HG02970 (cell line): ENCODE data around the gene SLC1A1.

ENCODE experiments used
- ATAC-seq: cut with Tn5 transposase; IDR thresholded peaks from one replicate; pipeline ENCODE4 v1.9.1; 2021; ENCODE audit warnings: mild to moderate bottlenecking, moderate library complexity, moderate number of reproducible peaks; ENCODE audit not compliant: unreplicated experiment, low FRiP score

Gene SLC1A1

DNA sequence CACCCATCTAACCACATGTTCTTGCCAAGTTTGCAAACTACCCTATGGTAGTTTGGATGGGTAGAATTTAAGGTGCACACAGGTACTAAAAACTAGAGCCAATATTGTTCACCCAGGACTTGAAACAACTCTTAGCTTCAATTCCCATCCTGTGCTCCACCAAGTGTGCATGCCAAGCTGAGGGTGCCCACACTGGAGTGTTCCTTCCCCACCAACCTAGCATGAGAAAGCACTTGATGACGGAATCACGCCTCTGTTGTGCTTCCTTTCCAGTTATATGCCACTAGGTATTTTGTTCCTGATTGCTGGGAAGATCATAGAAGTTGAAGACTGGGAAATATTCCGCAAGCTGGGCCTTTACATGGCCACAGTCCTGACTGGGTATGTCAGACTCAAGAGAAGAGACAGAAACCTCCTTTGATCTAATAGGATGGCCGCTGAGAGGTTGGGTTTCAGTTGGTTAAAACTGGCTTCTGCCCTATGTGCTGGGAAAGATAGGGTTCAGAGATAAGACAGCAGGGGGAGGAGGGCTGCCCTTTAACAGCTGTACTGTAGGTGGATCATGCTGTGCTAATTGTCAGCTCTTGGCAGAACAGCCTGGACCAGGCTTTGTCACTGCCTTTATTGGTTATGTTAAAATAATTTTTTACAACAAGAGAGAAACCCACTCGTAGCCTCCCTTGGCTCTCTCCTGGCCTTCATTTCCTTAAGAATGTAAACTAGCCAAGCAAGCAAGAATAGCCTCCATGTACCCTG is 83.5 kb downstream of the SLC1A1 start:
- no peak for ATAC-seq

DNA sequence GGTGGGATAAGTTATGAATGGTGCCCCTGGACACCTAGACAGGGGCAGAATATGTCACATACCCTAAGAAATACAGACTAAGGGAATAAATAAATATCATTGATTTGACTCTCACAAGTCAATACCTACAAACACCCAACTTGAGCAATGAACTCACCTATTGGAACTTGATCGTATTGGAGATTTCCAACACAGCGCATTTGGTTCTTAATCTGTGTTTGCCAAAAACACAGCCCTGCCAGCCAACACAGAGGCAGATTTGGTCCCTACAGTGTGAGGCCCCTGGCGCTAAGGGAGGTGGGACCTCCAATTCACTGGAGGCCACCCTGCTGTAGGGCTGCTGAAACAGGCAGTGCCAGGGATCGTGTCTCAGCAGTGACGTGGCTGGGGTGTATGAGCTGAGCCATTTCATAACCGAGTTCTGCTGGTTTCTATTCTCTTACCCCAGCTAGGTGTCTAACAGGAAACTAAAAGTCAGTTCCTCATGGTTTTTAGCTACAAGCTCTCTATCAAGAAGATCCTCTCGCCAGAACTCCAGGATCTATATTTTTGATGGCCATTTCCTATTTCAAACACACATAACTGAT is 84.5 kb downstream of the SLC1A1 start:
- ATAC-seq = no peak

DNA sequence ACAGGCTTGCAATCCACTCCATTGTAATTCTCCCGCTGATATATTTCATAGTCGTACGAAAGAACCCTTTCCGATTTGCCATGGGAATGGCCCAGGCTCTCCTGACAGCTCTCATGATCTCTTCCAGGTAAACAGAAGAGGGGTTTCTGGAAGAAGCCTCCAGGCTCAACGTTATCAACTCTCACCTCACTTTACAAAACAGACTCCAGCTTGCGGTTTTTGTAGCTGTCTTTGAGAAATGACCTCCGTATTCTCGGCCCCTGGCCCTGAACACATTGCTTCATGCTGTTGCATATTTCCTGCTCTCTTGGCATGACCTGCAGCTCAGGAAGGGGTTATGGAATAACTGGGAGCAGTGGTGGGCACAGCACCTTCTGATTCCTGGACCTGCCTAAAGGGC is 85.7 kb downstream of the SLC1A1 start:
- no peak for ATAC-seq

DNA sequence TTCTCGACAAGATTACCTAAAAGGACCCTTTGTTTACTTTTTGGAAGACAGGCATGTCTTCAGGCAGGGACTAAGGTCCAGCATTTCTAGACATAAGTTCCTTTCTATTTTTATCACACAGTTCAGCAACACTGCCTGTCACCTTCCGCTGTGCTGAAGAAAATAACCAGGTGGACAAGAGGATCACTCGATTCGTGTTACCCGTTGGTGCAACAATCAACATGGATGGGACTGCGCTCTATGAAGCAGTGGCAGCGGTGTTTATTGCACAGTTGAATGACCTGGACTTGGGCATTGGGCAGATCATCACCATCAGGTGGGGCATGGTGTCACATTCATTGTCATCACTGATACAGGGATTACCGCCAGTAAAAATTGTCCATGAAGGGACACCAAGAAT is 86.2 kb downstream of the SLC1A1 start:
- no peak for ATAC-seq

DNA sequence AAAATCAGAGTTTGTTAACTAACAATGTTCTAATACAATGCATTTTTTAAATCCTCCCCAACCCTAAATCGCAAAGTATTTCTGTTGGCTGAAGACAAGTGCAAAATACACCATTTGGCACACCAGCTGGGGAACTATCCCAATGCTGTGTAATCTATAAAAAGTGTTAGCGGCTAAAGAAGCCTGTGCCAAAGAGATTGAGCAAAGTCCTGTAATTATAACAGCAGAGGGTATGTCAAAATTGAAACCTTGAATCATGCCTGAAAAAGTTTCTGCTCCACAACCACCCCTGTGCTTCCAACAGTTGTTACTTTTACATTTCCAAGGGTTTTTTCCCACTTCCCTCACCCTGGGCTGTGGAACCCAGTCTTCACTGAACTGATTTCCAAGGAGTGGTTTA is 88.7 kb downstream of the SLC1A1 start:
- no peak for ATAC-seq

DNA sequence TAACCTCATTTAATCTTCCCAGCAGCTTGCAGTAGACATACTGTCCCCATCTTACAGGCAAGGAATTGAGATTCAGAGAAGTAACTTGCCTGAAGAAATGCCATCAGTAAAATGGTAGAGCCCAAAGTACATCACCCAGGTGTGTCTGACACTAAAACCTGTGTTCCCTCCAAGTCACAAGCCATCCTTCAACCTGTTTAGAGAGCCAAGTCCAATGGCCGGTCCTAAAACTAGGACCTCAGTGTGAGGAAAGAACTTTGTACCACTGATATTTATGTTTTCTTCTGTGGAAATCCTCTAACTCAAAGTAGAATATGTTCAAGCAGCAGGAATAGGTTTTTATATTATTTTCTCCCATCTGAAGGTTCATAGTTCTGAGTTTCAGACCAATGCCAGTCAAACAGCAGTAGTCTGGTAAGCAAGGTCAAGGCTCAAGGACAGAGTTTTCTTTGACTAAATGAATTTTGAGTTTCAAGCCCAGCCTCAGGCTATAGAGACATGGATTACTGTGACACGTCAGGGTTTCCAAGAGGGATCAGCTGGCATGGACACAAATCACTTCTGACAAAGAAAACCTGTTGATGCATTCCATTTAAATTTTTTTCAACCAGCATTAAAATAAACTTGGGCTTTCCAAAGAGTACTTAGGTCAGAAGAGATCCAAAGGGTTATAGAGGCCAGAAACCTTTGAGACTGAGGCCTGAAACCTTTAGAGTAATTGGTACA is 90.9 kb downstream of the SLC1A1 start:
- ATAC-seq = no peak

DNA sequence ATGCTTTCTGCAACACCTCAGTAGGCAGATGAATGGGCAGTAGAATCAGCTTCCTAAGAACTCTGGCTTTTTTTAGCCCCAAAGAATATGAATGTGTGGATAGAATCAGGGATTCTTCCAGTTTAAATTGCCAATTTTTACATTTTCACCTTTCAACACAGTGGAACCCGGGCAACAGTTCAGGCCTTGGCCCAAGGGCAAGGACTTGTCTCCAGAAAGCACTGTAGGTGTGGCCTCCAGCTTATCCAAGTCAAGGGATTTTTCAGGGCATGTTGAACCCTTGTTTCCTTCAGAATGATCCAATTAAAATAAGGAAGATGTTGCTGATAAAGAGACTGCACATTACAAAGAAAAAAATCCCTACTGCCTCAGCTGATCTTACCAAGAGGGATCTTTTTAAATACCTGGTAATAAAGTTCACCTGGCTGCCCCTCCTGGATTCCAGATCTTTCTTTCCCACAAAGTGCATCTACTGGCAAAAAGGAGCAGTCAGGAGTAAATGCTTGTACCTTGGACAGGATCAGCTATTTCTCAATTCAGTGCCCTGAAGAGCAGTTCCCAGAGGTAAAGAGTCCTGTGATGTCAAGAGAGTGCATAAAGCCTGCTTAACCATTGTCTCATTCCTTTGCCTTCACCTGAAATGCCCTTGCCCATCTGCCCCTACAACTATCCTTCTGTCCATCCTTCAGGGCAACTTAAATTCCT is 91.7 kb downstream of the SLC1A1 start:
- ATAC-seq = no peak

DNA sequence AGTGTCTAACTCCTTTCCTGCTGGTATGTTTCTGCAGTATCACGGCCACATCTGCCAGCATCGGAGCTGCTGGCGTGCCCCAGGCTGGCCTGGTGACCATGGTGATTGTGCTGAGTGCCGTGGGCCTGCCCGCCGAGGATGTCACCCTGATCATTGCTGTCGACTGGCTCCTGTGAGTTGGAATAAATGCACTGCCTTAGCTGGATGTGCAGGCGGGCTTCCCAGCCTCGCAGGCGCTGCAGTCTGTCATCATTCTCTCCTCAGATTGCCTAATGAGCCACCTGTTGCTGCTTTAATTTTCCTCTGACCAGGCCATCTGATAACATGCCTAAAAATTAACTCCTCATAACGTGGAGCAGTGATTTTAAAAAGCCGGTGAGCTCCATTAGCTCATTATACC is 92.7 kb downstream of the SLC1A1 start:
- ATAC-seq = no peak

DNA sequence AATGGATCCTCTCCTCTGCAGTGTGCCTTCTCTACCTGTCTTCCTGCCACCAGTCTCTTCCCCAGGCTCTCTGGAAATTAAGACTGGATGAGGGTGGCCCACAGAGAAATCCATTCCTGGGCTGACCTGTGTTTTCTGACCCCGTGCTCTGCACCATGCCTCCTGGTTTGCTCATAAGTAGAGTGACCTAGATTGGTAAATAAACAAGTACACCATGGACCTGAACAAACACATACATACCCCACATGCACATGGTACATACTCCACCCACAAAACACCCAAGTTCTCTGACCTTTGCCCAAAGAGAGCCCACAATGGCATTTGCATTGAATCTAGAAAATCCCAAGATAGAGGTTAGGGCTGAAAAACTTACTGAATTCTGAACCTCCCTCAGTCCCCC is 94.4 kb downstream of the SLC1A1 start:
- no peak for ATAC-seq

DNA sequence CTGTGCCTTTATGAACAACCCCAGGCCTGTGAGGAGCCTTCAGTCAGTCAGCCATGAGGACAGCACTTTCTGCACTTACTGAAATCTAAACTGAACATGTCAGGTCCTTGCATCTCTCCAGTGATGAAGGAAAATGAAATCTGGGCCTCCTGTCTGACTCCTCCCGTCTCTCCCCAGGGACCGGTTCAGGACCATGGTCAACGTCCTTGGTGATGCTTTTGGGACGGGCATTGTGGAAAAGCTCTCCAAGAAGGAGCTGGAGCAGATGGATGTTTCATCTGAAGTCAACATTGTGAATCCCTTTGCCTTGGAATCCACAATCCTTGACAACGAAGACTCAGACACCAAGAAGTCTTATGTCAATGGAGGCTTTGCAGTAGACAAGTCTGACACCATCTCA is 94.9 kb downstream of the SLC1A1 start:
- ATAC-seq = no peak

DNA sequence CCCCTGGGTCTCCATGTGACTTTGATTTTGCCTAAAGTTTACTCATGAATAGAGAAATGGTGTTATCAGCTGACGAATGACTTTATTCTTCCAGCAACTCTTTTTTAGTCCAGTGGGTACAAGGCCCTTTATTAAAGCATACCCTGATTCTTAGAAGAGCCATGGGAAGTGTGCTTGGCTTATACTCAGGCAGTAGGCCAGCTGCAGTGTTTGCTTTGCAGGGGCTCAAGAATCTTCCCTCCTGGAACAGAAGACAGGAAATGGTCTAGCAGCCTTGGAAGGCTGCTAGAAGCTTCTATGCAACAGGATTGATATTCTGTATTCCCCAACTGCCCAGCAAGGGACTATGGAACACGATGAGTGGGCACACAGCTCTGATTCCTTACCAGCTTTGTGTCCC is 98.5 kb downstream of the SLC1A1 start:
- ATAC-seq = no peak

DNA sequence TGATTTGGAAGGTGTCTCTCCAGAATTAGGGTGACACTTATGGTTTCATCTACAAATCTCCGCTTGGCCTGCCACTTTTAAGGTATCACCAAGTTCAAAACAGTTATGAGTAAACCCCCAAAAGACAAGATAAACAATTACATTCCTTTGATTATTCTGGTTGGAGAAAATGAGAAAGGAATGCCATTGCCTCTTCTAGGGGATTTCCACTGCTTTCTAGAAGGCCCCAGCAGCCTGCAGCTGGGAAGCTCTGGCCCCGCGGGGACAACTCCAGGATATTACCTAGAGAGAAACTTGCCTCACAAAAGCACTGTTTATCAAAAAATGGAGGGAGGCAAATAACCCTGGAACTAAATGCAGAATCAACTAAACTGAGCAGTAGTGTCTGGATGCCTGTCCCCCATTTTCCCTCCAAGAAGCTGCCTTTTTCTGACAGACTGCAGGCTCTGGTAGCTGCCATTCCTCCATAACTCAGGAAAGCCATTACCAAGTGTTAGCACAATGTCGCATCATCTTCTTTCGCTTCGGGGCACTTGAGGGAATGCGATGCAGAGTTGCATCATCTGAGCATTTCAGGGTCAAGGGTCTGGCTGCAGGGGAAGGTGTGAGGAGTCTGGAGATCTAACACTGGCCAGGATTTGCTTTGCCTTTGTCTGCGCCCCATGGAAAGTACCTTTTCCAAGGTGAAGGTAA is 100.3 kb downstream of the SLC1A1 start:
- no peak for ATAC-seq

DNA sequence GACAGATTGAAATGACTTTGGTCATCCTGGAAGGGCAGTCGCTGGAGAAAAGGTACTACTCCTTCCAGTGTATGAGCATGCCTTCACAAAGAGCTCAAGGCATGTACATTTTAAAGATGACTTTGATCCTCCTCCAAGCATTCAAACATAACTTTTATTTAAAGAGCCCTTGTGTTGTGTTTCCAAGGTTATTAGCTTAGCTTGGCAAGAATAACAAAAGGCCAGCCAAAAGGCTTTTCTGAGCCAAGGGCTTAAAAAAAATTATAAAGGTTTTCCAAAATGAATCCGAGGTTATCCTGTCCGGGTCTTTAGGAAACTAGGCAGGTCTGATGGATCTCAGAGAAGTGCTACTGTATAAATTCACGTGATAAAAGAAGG is 100.8 kb downstream of the SLC1A1 start:
- no peak for ATAC-seq

DNA sequence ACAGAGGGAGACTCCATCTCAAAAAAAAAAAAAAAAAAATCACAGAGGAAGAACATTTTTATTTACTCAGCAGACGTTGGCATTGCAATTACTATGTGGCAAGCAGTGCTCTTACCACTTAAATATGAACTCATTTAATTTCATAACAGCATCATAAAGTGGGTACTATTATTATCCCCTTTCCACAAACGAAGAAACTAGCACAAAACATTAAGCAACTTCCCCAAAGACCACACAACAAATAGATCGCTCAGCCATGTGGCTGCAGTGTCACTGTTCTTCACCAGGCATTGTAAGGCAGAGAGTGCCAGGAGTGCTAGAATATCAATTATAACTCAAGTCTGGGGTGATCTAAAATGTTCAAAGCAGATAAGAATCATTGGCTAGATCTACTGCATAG is 102.0 kb downstream of the SLC1A1 start:
- ATAC-seq = no peak

DNA sequence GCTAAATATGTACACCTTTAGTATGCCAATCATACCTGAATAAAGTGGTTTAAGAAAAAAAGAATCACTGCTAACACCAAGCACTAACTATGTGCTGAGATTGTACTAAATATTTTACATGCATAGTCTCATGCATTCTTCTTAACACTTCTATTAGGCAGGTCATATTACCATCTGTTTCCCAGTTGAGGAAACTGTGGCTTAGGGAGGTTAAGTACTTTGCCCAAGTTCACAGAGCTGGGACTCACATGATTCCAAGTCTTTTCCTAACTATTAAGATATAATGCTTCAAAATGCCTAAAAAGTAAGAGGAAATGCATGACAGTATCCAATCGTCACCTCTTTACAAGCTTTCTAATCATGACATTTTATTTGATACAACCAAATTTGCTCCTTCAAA is 102.6 kb downstream of the SLC1A1 start:
- no peak for ATAC-seq

DNA sequence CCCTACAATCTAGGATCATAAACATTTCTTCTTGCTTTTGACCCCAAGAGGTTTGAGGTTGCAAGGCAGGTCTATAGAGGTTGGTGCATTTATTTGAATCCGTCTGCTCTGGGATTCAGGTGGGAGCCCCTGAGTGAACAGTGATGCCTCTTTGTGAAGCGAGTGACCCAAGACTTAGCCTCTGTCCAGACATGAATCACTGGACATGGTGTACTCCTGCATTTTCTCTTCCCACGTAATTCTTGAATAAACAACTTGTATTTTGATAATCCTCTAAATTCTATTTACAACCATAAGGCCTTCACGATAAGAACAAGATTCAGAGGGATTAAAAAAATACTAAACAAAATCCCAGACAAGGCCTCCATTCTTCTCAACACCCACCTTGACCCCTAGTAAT is 104.3 kb downstream of the SLC1A1 start:
- ATAC-seq = no peak

DNA sequence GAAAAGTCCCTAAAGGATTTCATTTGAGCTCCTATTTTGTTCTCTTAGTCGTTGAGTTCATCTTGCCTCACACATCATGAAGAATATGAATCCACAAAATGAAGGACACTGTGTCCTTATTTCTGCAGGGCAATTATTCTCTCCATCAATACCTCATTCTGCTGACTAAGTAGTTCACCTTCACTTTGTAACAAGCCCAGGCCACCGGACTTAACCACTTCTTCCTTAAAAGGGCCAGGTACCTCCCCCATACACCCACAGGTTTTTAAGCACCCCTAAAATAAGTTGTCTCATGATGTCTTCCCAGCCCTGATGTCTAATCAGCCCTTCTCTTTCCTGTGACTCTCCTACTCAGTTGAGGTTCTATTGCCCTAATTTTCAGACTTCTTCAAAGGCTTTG is 104.7 kb downstream of the SLC1A1 start:
- no peak for ATAC-seq

DNA sequence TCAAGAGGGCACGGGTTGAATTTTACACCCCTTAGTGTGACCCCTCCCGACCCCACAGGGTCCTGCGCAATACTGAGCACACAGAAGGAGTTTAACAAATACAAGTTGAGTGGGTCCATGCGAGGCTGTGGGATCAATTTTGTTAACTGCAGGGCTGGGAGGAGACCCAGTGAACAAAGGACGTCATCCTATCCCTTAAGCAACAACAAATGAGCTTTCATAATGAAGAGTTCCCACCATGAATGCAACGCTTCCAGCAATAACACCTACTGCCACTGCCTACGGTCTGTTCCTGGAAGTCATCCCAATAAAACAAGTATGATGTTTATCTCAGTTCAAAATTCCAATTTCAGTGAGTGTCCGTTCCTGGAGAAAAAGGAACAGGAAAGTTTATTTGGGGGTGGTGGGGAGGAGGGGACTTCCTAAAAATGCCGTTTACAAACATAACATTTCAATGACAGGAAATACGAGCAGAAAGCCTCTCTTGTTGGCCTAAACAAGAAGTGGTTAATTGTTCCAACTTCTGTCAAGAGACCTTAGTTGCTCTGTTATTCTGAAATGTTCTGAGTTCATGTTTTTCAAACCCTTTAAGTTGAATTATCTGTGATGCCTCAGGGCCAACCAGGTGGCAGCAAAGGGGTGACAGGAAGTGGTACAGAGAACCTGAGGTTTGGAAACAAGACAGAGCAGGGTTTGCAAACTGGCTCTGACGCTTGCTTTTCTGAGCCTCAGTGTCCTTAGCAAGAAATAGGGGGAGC is 106.1 kb downstream of the SLC1A1 start:
- no peak for ATAC-seq

DNA sequence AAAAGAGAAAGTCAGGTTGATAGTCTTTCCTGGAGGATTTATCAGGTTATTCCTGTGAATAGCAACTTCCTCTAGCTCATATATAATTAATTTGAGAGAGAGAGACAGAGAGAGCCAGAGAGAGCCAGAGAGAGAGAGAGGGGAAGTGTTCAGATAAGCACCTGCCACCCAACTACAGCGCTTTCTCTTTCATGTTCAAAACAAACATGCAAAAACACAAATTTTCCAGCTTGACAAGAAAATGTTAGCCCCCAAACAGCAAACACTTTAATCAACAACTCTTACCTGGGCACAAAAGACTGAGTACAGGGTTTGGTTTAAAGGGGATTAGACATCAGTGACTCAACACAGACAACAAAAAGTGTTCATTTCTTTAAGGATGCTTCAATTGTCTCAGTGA is 110.1 kb downstream of the SLC1A1 start:
- ATAC-seq = no peak

DNA sequence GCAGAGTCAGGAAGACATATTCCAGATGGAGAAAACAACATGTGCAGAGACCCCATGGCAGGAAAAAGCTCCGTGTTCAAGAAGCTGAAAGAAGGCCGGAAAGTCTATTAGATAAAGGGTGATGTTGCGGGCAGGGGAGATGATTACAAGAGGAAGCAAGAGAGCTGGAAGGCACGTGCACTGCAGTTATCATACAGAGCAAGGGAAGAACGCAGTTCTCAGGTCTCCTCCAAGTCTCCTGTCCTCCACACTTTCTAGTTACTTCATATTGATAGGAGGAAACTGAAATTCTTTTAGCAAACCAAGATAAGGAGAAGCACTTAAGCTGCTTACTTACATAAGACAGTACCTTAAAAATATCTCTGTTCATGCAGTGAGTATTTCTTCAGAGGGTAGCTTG is 113.6 kb downstream of the SLC1A1 start:
- no peak for ATAC-seq
